ENCODE results near the gene ARID3C. TPM values are rescaled to one million over a fixed set of nuclear protein-coding genes. Genes with fewer than 3 reads are reported as not detected.

ARID3C gene
- total RNA-seq, 1 donor from 2014 or later = not detected

DNA sequence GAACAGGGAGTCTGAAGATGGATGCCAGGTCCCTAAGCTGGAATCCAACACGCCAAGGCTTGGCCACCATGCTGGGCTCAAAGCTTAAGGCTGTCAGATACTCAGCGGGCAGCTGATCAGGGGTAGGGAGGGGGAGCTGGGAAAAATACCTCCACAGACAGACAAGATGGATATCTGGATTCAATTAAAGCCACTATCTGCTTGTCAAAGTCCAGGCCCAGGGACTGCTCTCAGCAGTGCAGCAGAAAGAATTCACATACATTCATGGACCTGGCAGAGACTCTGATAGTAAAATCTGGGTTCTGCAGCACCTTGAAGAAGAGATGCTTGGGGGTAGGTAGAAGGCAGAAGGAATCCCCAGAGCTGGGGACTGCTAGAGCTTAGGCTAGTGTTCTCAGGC is 13.7 kb downstream of the ARID3C start:
- Histone ChIP-seq H3K4me1 (ENCODE audit: control insufficient read depth in 3 of 3, insufficient read depth in 3 of 3, low read length in 3 of 3) (peaks cover 33 to 42% (median 33%) of the 10 kb centered on the region in 3 donors), H3K27me3 (ENCODE audit: control insufficient read depth in 3 of 3, insufficient read depth in 3 of 3, low read length in 3 of 3) (no peaks in the 10 kb centered on the region), H3K4me3 (ENCODE audit: low read length in 3 of 3) (no peak overlapping the region), H3K9me3 (ENCODE audit: control insufficient read depth in 3 of 3, low read length in 3 of 3) (no peaks in the 10 kb centered on the region), H3K36me3 (ENCODE audit: control insufficient read depth in 3 of 3, insufficient read depth in 3 of 3, low read length in 3 of 3) (peaks cover 37 to 51% (median 50%) of the 10 kb centered on the region in 3 donors), H3K27ac (ENCODE audit: low read depth, low read length) (no peak overlapping the region), H3K9ac (ENCODE audit: low read depth in 1 of 3, low read length in 3 of 3) (no peak overlapping the region)

DNA sequence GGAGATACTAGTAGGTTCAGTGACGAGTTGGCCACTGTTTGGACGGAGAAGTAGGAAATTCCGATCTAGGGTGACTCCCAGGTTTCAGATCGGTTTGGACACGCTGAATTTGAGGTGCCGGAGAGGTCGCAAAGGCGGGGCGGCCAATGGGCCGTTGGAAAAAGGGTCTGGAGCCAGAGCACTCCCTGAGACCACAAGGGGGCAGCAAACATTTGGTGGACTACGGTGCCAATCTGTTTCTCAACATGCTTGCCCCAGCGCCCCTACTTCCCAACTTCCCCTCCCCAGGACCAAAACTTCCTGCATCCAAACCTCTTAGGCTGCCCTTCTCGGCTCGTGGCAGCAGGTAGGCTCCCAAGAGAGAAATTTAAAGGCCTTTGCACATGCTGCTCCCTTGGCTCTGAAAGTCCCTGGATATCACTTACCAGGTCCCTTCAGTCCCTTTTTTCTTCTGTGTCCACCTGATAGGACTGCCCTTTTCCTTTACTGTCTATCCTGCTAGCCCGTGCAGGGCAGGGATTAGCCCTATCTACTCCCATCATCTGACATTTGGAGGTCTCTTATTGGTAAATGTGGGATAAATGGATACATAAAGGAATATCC is 16.0 kb downstream of the ARID3C start:
- peak overlapping the region in 2 of 3 donors; percentile 95 to 98 for H3K9ac ChIP-seq (ENCODE audit: low read depth in 1 of 3, low read length in 3 of 3)
- H3K4me1 ChIP-seq (ENCODE audit: control insufficient read depth in 3 of 3, insufficient read depth in 3 of 3, low read length in 3 of 3) = peaks cover 28 to 34% (median 29%) of the 10 kb centered on the region in 3 donors
- H3K9me3 ChIP-seq (ENCODE audit: control insufficient read depth in 3 of 3, low read length in 3 of 3) = no peaks in the 10 kb centered on the region

DNA sequence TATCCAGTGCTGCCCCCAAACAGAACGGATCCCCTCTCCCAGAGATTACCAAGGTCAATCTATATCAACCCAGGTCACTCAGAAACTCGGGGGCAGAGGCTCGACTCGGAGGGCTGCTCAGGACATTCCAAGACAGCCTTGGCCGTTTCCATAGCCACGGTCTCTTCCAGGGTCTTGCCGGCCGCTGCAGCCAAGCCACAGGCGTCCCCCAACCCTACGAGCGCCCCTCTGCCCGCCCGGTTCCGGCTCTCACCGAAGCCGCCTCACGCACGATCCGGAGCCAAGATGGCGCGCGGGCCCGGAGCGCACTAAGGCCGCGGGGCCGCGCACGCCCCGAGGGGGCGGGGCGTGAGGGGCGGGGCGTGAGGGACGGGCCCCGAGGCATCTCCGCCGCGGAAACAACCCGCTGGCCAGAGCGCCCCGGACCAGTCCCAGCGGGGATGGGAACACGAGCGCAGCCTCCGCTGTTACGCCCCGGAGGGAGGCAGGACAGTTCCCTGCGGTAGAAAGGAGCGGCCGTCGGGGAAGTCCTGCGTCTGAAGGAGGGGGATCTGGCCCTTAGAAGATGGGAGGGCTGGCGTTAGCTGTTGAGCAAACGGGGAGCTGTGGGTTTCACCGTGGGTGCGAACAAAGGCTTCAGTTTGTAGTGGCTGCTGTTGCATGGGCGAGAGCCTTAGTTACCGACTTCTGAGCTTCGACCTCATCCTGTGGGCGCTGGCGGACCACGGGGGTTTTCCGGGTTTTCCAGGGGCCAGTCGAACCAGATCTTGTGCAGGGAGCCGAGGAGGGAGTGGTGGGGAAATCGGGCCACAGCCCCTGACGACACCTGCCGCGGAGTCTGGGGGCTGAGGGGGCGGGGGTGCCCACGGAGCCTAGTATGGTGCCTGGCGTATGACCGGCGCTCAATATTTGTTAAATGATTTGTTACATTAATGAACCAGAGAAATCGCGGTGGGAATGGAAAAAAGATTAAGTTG is 16.8 kb downstream of the ARID3C start, which contains the start of gene RPP25L:
Gene RPP25L, minus strand, starts transcription at position 287 of the 977 bp plus-strand sequence. CDS start 801 bp downstream, outside the sequence.
- H3K4me1 ChIP-seq (ENCODE audit: control insufficient read depth in 3 of 3, insufficient read depth in 3 of 3, low read length in 3 of 3) = peaks cover 28 to 34% (median 29%) of the 10 kb centered on the region in 3 donors
- H3K27ac ChIP-seq (ENCODE audit: low read depth, low read length) = peak within 1 kb of the TSS; percentile 88
- H3K36me3 ChIP-seq (ENCODE audit: control insufficient read depth in 3 of 3, insufficient read depth in 3 of 3, low read length in 3 of 3) = peaks cover 22 to 38% (median 35%) of the 10 kb centered on the region in 3 donors
- H3K27me3 ChIP-seq (ENCODE audit: control insufficient read depth in 3 of 3, insufficient read depth in 3 of 3, low read length in 3 of 3) = no peaks in the 10 kb centered on the region
- peak within 1 kb of the TSS; percentile 90 to 94 (median 93) for H3K4me3 ChIP-seq (ENCODE audit: low read length in 3 of 3)
- H3K9ac ChIP-seq (ENCODE audit: low read depth in 1 of 3, low read length in 3 of 3) = peak within 1 kb of the TSS; percentile 93 to 98 (median 95)
- H3K9me3 ChIP-seq (ENCODE audit: control insufficient read depth in 3 of 3, low read length in 3 of 3) = no peaks in the 10 kb centered on the region

More for the DNA sequence above, 16.0 kb downstream of the ARID3C start:
- no peaks in the 10 kb centered on the region for H3K27me3 ChIP-seq (ENCODE audit: control insufficient read depth in 3 of 3, insufficient read depth in 3 of 3, low read length in 3 of 3)
- H3K4me3 ChIP-seq (ENCODE audit: low read length in 3 of 3) = peak overlapping the region; percentile 72 to 93 (median 82)
- H3K27ac ChIP-seq (ENCODE audit: low read depth, low read length) = peak overlapping the region; percentile 88
- peaks cover 30 to 46% (median 43%) of the 10 kb centered on the region in 3 donors for H3K36me3 ChIP-seq (ENCODE audit: control insufficient read depth in 3 of 3, insufficient read depth in 3 of 3, low read length in 3 of 3)

DNA sequence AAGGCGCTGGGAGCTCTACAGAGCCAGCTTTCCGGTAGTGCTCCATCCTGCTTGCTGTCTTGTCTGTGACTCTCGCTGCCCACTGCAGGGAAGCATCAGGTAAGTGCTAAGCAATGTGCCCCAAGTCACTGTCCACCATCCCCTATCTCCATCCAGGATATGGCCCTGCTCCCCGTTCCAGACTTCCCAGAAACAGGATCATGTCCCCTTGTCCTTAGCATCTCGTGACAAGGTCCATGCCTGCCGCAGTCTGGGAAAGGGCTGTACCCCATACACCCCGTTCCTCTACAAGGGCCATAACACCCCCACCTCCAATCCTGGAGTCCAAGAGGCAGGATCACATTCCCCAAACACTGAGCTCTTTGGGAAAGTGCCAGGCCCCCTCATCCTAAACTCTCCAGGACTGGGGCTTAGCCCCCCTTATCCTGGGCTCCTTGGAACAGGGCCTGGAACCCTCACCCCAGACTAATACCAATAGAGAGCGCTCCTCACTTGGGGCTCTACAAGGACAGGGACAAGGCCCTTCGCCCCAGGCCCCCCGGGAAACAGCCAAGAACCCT is 17.5 kb downstream of the ARID3C start:
- peaks cover 28 to 34% (median 29%) of the 10 kb centered on the region in 3 donors for H3K4me1 ChIP-seq (ENCODE audit: control insufficient read depth in 3 of 3, insufficient read depth in 3 of 3, low read length in 3 of 3)
- no peaks in the 10 kb centered on the region for H3K27me3 ChIP-seq (ENCODE audit: control insufficient read depth in 3 of 3, insufficient read depth in 3 of 3, low read length in 3 of 3)
- H3K9me3 ChIP-seq (ENCODE audit: control insufficient read depth in 3 of 3, low read length in 3 of 3) = no peaks in the 10 kb centered on the region
- H3K4me3 ChIP-seq (ENCODE audit: low read length in 3 of 3) = peak overlapping the region; percentile 90 to 94 (median 93)
- H3K9ac ChIP-seq (ENCODE audit: low read depth in 1 of 3, low read length in 3 of 3) = peak overlapping the region; percentile 93 to 98 (median 95)
- H3K36me3 ChIP-seq (ENCODE audit: control insufficient read depth in 3 of 3, insufficient read depth in 3 of 3, low read length in 3 of 3) = peaks cover 15 to 31% (median 27%) of the 10 kb centered on the region in 3 donors
- peak overlapping the region; percentile 88 for H3K27ac ChIP-seq (ENCODE audit: low read depth, low read length)

DNA sequence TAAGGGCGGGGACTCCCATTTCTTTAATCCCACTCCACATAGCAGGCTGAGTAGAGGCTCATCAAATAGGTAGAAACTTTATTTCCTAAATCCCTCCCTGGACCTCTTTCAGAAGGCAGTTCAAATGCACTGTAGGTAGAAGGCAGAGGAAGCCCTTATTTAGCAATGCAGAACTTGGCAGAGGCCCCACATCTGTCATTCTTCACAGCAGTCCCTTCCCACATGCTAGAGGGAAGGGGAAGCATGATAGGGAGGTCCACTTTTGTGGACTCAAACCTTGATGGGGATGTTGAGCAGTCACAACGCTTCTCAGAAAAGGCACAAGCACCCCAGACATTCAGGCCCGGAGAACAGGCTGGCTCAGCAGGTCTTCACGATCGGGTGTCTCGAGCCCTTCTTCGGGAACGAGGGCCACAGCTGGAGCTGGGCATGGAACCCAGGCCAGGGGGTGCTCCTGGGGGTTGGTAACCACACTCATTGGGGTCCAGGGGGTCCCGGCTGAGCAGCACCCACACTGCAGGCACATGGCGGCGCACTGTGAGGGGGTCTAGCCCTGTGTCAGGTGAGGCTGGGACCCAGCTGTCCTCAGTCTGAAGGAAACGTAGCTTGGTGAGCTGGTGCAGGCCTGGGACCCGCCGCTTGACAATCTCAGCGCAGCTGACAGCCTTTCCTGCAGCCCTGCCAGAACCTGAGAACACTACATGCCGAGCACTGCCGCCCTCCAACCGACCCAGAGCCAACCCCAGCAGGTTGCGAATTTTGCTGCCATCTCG is 18.2 kb downstream of the ARID3C start:
- Histone ChIP-seq H3K36me3 (ENCODE audit: control insufficient read depth in 3 of 3, insufficient read depth in 3 of 3, low read length in 3 of 3) (peaks cover 8 to 25% (median 20%) of the 10 kb centered on the region in 3 donors), H3K27me3 (ENCODE audit: control insufficient read depth in 3 of 3, insufficient read depth in 3 of 3, low read length in 3 of 3) (no peaks in the 10 kb centered on the region), H3K4me3 (ENCODE audit: low read length in 3 of 3) (peak overlapping the region; percentile 90 to 94 (median 93)), H3K27ac (ENCODE audit: low read depth, low read length) (peak overlapping the region; percentile 88), H3K9me3 (ENCODE audit: control insufficient read depth in 3 of 3, low read length in 3 of 3) (no peaks in the 10 kb centered on the region), H3K4me1 (ENCODE audit: control insufficient read depth in 3 of 3, insufficient read depth in 3 of 3, low read length in 3 of 3) (peaks cover 28 to 34% (median 29%) of the 10 kb centered on the region in 3 donors), H3K9ac (ENCODE audit: low read depth in 1 of 3, low read length in 3 of 3) (peak overlapping the region; percentile 93 to 98 (median 95))

DNA sequence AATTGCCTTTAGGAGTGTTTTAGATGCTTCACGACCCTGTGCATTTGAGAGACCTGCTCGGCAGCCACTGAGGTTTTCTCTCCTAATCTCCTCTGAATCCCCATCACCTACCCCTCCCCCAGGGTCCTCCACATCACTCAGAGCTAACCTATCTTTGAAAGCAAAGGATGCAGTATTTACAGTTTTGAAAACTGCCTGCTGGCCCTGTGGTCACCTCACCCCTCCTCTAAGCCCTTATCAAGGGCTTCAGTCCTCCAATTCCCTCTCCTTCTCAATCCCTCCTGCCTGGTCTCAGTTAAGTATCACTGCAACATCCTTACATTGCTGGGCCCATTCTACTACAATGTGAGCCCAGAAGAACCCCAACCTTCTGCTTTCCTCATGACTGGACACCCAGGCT is 21.5 kb downstream of the ARID3C start:
- H3K27ac ChIP-seq (ENCODE audit: low read depth, low read length) = no peak overlapping the region
- no peaks in the 10 kb centered on the region for H3K9me3 ChIP-seq (ENCODE audit: control insufficient read depth in 3 of 3, low read length in 3 of 3)
- H3K27me3 ChIP-seq (ENCODE audit: control insufficient read depth in 3 of 3, insufficient read depth in 3 of 3, low read length in 3 of 3) = no peaks in the 10 kb centered on the region
- H3K9ac ChIP-seq (ENCODE audit: low read depth in 1 of 3, low read length in 3 of 3) = no peak overlapping the region
- H3K36me3 ChIP-seq (ENCODE audit: control insufficient read depth in 3 of 3, insufficient read depth in 3 of 3, low read length in 3 of 3) = peaks cover 0 to 4% (median 0%) of the 10 kb centered on the region in 3 donors
- H3K4me1 ChIP-seq (ENCODE audit: control insufficient read depth in 3 of 3, insufficient read depth in 3 of 3, low read length in 3 of 3) = peaks cover 21 to 36% (median 27%) of the 10 kb centered on the region in 3 donors
- H3K4me3 ChIP-seq (ENCODE audit: low read length in 3 of 3) = no peak overlapping the region

DNA sequence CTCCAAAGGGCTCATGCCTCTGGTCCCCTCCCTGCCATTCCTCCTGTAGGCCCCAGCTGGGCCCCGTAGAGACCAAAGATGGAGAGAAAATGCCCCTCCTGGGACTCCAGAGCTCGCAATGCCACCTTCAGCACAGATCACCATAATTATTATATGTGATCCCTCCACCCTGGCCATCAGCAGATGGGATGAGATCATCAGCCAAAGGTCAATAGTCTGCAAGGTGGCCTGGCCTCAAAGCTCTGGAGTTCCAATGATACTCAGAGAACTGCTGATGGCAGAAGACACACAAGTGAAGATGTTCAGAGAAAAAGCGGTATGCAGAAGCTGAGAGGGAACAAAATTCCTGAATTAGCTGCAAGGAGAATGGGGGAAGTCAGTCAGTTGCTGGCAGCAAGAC is 22.0 kb downstream of the ARID3C start:
- Histone ChIP-seq H3K27ac (ENCODE audit: low read depth, low read length) (no peak overlapping the region), H3K4me3 (ENCODE audit: low read length in 3 of 3) (no peak overlapping the region), H3K36me3 (ENCODE audit: control insufficient read depth in 3 of 3, insufficient read depth in 3 of 3, low read length in 3 of 3) (peaks cover 0 to 4% (median 0%) of the 10 kb centered on the region in 3 donors), H3K9me3 (ENCODE audit: control insufficient read depth in 3 of 3, low read length in 3 of 3) (no peaks in the 10 kb centered on the region), H3K4me1 (ENCODE audit: control insufficient read depth in 3 of 3, insufficient read depth in 3 of 3, low read length in 3 of 3) (peaks cover 18 to 33% (median 24%) of the 10 kb centered on the region in 3 donors), H3K27me3 (ENCODE audit: control insufficient read depth in 3 of 3, insufficient read depth in 3 of 3, low read length in 3 of 3) (no peaks in the 10 kb centered on the region), H3K9ac (ENCODE audit: low read depth in 1 of 3, low read length in 3 of 3) (no peak overlapping the region)

DNA sequence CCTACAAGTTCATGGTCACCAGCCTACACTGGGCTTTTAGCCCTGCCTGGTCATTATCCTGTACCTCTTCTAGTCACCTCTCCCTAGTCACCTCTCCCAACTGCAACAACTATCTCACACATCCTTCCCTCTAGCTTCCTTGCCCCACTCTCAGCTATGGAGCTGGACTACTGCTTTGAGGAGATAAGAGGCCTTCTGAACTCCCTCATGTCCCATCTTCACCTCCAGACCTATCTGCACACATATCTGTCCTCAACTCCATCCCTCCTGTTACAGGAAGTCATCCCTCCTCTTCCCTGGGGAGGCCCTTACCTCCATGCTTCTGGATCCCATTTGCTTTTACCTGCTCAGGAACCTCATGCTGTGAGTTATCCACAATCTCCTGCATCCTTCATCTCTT is 22.7 kb downstream of the ARID3C start:
- Histone ChIP-seq H3K27me3 (ENCODE audit: control insufficient read depth in 3 of 3, insufficient read depth in 3 of 3, low read length in 3 of 3) (no peaks in the 10 kb centered on the region), H3K9me3 (ENCODE audit: control insufficient read depth in 3 of 3, low read length in 3 of 3) (no peaks in the 10 kb centered on the region), H3K9ac (ENCODE audit: low read depth in 1 of 3, low read length in 3 of 3) (no peak overlapping the region), H3K4me1 (ENCODE audit: control insufficient read depth in 3 of 3, insufficient read depth in 3 of 3, low read length in 3 of 3) (peaks cover 14 to 27% (median 21%) of the 10 kb centered on the region in 3 donors), H3K36me3 (ENCODE audit: control insufficient read depth in 3 of 3, insufficient read depth in 3 of 3, low read length in 3 of 3) (peaks cover 0 to 4% (median 0%) of the 10 kb centered on the region in 3 donors), H3K4me3 (ENCODE audit: low read length in 3 of 3) (no peak overlapping the region), H3K27ac (ENCODE audit: low read depth, low read length) (no peak overlapping the region)

DNA sequence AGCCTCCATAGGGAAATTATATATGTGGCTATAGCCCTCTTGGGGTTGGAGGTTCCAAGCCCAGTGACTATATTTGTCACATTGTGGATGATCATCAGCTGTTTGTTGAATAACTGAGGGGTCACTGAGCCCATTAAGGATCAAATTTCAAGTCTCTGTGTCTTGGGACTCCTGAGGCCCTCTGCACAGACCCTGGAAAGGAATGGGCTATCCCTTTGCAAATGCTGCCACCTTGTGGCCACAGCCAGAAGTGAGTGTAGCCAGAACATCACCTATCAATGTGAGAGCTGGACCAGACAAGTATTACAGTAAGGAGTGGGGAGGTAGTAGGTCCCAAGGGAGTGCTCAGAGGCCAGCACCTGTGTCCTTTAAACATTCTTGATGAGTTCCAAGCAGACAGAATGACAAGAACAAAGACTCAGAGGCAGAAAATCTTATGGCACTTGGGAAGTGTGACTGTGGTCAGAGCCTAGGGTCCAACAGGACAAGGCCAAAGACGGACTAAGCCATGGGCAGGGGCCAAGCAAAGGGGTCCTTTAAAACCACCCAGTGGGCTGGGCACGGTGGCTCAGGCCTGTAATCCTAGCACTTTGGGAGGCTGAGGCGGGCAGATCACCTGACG is 25.1 kb downstream of the ARID3C start:
- no peaks in the 10 kb centered on the region for H3K9me3 ChIP-seq (ENCODE audit: control insufficient read depth in 3 of 3, low read length in 3 of 3)
- no peak overlapping the region for H3K9ac ChIP-seq (ENCODE audit: low read depth in 1 of 3, low read length in 3 of 3)
- no peak overlapping the region for H3K27ac ChIP-seq (ENCODE audit: low read depth, low read length)
- H3K27me3 ChIP-seq (ENCODE audit: control insufficient read depth in 3 of 3, insufficient read depth in 3 of 3, low read length in 3 of 3) = no peaks in the 10 kb centered on the region
- peaks cover 0 to 11% (median 6%) of the 10 kb centered on the region in 3 donors for H3K4me1 ChIP-seq (ENCODE audit: control insufficient read depth in 3 of 3, insufficient read depth in 3 of 3, low read length in 3 of 3)
- no peak overlapping the region for H3K4me3 ChIP-seq (ENCODE audit: low read length in 3 of 3)
- H3K36me3 ChIP-seq (ENCODE audit: control insufficient read depth in 3 of 3, insufficient read depth in 3 of 3, low read length in 3 of 3) = no peaks in the 10 kb centered on the region
